GM12875 (cell line): ENCODE measurements around the gene SLC25A26.

ENCODE experiments used
- H3K4me3 ChIP-seq: one replicate; pipeline ENCODE4 v1.5.1; 2011; ENCODE audit warnings: low read depth, low read length, control low read depth
- TF ChIP-seq, protein P1 (sequence below): IDR thresholded peaks from 2 replicates; pipeline ENCODE4 v1.5.1; 2011; ENCODE audit warnings: low read depth, mild to moderate bottlenecking, control low read depth, inconsistent platforms, low read length, moderate library complexity, borderline replicate concordance; ENCODE audit not compliant: insufficient read depth

The SLC25A26 gene

DNA sequence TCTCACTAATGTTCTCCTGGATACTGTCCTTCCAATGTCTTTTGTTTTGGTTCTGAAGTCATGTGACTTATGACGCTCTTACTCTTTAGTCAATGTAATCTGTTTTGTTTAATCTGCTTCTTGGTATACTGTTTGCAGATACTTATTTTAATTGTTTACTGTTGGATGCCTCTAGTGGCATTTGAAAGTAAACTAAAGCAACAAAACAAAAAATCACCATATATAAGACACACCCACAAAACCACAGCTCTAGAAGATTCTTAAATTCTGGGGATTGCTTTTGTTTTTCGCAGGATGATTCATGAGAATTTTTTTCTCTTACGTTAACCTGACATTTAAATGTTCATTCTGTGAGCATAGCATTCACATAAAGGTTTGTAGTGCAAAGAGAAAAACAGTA lies 16.8 kb downstream of the SLC25A26 start:
- H3K4me3 ChIP-seq = no peak overlapping the region
- TF ChIP-seq, protein P1, sequence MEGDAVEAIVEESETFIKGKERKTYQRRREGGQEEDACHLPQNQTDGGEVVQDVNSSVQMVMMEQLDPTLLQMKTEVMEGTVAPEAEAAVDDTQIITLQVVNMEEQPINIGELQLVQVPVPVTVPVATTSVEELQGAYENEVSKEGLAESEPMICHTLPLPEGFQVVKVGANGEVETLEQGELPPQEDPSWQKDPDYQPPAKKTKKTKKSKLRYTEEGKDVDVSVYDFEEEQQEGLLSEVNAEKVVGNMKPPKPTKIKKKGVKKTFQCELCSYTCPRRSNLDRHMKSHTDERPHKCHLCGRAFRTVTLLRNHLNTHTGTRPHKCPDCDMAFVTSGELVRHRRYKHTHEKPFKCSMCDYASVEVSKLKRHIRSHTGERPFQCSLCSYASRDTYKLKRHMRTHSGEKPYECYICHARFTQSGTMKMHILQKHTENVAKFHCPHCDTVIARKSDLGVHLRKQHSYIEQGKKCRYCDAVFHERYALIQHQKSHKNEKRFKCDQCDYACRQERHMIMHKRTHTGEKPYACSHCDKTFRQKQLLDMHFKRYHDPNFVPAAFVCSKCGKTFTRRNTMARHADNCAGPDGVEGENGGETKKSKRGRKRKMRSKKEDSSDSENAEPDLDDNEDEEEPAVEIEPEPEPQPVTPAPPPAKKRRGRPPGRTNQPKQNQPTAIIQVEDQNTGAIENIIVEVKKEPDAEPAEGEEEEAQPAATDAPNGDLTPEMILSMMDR = no peak

DNA sequence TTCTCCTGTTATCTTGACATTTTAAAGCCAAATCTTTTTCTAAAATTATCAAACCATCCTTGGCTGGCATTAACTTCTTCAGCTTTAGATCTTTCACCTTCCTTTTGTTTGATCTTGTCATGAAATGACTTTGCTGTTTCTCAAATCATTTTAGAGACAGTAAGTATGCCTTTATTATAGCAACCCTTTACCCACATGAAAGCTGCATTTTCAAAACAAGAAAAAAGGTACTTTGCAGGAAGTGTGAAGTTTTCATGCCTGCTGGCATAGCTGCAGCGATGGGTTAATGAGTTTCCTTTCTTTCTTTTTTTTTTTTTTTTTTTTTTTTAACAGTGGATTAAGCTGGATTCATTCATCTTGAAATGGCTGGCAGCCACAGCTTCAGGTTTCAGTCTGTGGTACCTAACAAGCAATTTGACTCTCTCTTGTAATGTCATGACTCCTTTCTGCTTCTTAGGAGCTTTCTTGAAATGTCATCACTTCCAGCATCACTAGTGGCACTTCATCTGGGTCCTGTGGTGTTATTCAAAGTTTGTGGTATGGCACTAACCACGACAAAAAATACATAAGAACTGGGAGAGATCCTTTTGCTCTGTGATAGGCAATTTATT lies 18.8 kb downstream of the SLC25A26 start:
- no peak overlapping the region for H3K4me3 ChIP-seq

GRCh38 chr3:66241466-66241865 lies 20.7 kb downstream of the SLC25A26 start:
- TF ChIP-seq, protein P1 = no peak
- no peak overlapping the region for H3K4me3 ChIP-seq

More for the DNA sequence above, 18.8 kb downstream of the SLC25A26 start:
- TF ChIP-seq, protein P1 = no peak

- H3K4me3 ChIP-seq = no peak overlapping the region
- TF ChIP-seq, protein P1 = no peak
These were observed 22.1 kb downstream of the SLC25A26 start for GRCh38 chr3:66242788-66243464.

GRCh38 chr3:66248641-66249040 lies 27.8 kb downstream of the SLC25A26 start:
- H3K4me3 ChIP-seq = no peak overlapping the region
- TF ChIP-seq, protein P1 = no peak

DNA sequence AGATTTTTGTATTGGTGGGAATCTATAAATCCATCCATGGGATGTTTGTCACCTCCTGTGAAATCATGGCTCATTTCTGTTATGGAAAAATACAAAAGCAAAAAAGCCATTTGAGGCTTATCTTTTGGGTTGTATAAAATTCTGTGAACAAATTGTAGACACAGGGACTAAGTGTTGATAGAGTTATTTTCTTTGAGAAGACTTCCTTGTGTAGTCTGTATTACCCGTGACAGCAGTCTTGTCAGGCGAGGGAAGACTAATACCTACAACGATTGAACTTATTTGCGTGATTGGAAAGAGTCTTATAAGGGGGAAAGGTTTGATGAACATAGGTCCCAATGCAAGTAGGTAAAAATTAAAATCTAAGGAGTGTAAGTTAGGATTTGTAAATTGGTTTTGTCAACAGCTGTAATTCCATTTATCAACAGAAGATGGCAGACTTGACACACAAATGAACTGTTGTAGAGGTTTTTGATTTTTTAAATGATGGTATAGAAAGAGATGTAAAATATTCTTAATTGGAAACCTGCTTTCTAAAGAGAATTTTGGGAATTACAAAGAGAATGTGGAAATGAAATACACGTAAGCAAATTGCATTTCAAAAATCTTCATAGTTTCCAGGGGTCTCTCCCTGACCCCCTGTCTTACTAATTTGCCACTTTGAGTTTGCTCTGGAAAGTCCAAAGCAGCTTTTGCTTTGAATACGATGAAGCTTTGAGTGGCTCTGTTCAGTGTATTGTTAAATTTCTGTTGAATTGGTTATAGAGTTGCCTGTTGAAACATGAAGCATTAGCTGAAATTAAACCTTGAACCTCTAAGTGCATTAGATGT lies 33.2 kb downstream of the SLC25A26 start:
- TF ChIP-seq, protein P1 = peak; percentile 23; the same call in 1 of the 2 replicates
- no peak overlapping the region for H3K4me3 ChIP-seq
